T-helper 2 cell treated with Interferon-gamma antibody and Interleukin-4, amounts not matched to agents 100 ng/mL and 5 ng/mL, for 36 hours (primary cell): ENCODE data around the gene RND1. TPM values are rescaled to one million over a fixed set of nuclear protein-coding genes. Genes with fewer than 3 reads are reported as not detected.

Experiments used
- intact Hi-C: fragments of 100-400 bp; cut with micrococcal nuclease; formaldehyde crosslinking; loops from one replicate; pipeline ENCODE4 v1.15.1; 2023
- total RNA-seq: library from RNA; stranded (reverse); gene quantifications from 2 replicates; pipeline ENCODE4 v1.2.3, GENCODE V29; 2022

The RND1 gene
- total RNA-seq, 1 donor from 2014 or later = 1.6 TPM

- intact Hi-C loops = no loop called here
Observed at GRCh38 chr12:48828841-48829575, 36.7 kb downstream of the RND1 start.

DNA sequence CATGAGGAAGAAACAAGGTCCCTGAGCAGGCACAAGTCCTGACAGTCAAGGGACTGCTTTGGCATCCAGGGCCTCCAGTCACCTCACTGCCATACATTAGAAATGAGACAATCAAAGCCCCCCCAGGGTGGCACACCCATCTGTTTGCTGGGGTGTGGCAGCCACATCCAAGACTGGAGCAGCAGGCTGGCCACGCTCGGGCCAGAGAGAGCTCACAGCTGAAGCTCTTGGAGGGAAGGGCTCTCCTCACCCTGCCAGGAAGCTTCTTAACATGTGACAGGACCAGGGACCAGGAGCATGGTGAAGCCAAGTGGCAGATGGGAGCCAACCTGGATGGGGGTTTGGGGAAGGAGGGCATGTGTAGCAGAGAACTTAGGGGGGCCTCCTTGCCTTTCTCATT is 37.4 kb downstream of the RND1 start:
- intact Hi-C loops = no loop called here

GRCh38 chr12:48827513-48828096 is 38.1 kb downstream of the RND1 start:
- intact Hi-C loops = no loop called here

GRCh38 chr12:48827026-48827425 is 38.6 kb downstream of the RND1 start:
- intact Hi-C loops = no loop called here

- intact Hi-C loops = no loop called here
Observed at GRCh38 chr12:48826209-48826855, 39.3 kb downstream of the RND1 start.

DNA sequence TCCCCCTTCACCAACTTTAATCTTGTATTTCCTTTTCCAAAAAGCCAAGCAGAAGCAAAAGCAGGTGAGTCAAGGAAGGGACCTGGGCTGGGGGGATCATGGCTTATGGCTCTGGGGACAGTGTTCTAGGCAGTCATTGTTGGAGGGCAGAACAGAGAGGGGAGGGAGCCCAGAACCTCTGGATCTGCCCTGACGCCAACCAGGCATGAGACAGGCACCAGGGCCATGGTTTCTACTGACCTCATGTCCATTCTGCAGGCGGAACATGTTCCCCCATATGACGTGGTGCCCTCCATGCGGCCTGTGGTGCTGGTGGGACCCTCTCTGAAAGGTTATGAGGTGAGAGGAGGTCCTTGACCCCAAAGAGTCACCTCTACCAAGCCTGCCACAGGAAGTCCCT is 40.8 kb downstream of the RND1 start:
- intact Hi-C loops = no loop called here

DNA sequence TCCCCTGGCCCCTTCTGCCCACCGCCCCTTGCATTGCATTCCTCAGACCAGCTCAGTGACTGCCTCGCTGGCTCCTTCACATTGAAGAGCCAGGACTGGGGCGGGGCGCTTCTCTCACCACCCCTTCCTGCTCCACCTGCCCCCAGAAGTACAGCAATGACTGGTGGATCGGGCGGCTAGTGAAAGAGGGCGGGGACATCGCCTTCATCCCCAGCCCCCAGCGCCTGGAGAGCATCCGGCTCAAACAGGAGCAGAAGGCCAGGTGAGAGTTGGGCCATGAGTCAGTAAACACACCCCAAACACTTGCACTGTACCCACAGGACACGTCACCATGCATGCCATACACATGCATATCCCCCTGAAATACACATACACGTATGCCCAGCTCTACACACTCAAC is 41.6 kb downstream of the RND1 start:
- intact Hi-C loops = no loop called here

- intact Hi-C loops = no loop called here
Observed at GRCh38 chr12:48823281-48823680, 42.4 kb downstream of the RND1 start.

DNA sequence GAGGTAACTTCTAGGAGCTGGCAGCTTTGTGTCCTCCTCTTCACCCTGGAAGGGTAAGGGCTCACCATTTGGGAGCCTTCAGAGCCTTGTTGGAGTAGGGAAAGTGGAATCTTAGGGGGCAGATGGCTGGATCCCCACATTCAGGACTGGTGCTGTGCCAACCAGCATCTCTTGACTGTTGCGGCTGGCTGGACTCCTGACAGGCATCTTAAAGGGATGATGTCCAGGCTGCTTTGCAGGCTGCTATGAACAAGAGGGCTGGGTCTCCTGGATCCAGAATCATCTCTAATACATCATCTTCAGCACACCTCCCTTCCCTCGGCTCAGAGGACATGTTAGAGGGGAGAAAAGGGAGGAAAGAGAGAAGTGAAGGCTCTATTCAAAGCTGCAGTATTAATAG is 43.0 kb downstream of the RND1 start:
- intact Hi-C loops = no loop called here

GRCh38 chr12:48822139-48822538 is 43.5 kb downstream of the RND1 start:
- intact Hi-C loops = no loop called here

DNA sequence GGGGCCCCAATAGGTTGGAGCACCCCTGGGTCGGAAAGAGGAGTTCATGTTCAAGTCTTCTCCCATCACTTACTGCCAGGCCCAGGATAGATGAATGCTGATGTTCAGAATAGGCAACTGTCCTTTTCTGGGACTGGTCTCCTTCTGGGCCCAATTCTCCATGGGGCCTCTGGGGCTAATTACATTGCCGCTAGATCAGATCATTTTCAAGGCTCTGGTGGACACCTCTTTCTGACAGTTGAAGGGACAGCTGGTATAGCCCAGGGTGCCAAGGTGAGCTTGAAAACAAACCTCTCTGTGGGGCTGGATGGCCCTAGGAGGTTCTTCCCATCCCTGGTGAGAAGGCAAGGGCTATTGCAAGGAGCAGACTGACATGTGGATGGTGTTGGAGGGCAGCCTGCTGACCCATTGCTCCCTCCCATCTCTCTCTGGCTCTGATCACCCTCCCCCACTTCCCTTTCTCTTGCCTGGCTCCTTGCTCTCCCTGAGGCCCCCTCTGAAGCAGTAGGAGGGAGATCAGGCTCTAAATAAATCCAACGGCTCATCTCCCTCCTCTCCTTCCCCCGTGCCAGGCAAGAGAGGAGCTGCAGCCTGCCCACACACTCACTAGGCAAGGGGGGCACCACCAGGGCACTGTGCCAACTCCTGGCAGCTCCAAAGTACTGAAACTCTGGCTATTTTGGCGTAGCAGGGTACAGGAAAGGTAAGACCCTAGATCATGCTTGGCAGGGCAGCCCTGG is 45.5 kb downstream of the RND1 start:
- intact Hi-C loops = no loop called here

DNA sequence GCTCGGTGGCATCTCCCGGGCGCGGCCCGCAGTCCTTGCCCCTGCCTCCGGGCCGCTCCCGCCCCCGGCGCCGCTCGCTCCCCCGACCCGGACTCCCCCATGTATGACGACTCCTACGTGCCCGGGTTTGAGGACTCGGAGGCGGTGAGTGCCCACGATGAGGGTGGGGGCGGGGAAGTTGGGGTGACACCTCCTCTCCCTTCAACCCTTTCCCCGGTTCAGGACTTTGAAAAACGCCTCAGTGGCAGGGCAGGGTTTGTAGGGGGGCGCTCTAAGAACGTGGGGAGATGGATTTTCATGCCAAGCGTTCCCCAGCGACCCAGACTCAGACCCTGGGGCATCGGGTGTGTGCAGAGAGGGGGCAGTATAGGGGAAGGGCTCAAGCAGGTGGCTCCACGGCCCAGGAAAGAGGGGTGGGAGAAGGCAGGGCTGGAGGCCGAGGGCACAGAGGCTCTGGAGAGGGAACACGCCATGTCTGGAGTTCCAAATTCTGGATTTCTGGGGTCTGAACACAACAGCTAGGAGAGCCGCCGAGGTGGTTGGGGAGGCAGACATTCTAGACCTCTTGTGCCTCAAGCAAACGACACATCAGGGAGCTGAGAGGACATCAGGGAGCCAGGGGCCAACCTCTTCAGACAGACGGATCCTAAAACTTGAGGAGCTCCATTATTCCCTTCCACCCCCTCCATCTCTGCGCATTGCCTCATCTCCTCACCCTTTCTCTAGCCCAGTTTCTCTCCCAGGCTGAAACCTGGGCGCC is 46.7 kb downstream of the RND1 start:
- intact Hi-C loops = loop anchor here (1.0 kb wide), 1 partner anchor 33 kb away; the partner anchor contains the start of gene DDX23

DNA sequence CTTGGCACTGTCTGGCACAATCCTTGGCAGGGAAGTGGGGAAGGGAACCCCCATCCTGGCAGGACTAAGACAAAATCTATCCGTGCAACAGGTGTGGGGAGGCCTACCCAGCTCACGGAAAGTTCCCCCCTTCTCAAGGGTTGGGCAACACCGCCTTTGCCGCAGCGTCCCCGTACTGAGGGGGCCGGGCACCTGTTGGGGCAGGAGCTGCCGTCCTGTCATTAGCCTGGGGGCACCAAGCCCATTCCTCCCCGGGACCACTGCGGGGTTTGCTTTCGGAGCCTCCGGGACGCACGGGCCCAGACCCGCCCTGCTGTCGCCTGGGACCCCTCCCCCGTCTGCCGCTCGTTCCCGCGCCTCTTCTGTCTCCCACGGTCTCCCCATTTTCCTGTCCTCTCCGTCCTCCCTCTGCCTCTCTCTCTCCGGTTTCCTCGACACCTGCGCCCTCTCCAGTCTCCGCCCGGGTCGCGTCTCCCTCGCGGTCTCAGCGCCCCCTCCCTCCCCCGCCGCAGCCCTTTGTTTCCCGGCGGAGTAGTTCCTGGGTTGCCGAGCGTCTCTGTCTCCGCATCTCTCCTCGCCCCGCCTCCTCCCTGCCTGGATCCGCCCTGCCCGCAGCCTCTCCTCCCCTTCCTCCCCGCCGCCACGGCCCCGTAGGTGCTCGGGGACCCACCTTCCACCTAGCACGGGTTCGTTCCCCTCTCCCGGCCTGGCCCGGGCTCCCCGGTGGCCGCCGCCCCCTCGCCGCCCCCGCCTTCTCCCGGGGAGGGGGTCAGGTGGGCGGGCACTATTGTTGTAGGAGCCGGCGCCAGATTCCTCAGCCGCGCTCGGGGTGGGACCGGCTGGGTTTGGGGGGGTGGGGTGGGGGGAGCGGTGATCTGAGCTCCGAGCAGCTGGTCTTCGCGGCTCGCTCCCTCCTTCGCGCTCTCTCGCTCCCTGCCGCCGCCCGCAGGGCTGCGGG is 47.5 kb downstream of the RND1 start, which contains the start of gene CACNB3:
Gene CACNB3 (plus strand): TSS at position 624 of the 958 bp plus-strand sequence. CDS start 434 bp downstream, outside the sequence.
- intact Hi-C loops = loop anchor here (1.0 kb wide), 1 partner anchor 34 kb away; the partner anchor contains the start of gene DDX23

GRCh38 chr12:48816143-48816854 is 49.4 kb downstream of the RND1 start:
- intact Hi-C loops = no loop called here

DNA sequence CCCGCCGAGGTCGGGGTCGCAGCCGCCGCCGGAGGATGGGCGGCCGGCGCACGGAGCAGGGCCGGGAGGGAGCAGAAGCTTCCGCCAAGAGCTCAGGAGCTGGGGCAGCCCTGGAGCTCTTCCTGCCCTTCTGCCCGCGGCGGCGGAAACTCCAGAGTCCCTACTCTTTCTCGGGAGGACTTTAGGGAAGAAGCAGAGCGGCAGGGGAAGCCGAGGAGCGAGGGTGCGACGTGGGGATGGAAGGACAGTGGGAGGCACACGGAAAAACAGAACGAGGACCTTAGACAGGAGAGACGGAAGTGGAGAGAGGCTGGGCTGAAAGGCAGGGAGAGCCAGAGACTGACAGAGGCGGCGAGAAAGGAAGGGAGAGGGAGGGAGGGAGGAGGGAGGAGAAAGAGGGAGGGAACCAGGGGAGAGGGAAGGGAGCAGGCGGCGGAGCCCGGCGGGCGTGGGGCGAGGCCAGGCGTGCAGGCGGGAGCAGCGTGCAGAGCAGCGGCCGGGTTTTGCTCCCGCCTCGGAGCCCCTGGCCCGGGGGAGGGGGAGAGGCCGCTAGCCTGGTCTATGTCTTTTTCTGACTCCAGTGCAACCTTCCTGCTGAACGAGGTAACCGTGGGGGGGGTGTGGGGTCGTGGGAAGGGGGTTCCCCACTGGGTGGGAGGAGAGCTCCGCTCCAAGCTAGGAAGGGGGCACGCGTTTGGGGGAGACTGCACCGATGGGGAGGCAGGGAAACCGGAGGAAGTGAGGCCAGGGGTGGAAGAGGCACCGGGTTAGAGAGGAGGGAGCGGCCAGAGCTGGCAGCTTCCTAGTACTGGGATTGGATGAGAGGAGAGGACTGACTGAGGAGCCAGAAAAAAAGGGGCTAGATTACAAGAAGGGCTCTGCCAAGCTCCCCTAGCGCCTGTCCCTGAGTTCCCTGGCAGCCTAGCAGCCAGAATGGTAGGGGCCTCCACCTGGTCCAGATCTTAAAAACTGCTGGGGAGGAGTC is 50.3 kb downstream of the RND1 start:
- intact Hi-C loops = no loop called here

DNA sequence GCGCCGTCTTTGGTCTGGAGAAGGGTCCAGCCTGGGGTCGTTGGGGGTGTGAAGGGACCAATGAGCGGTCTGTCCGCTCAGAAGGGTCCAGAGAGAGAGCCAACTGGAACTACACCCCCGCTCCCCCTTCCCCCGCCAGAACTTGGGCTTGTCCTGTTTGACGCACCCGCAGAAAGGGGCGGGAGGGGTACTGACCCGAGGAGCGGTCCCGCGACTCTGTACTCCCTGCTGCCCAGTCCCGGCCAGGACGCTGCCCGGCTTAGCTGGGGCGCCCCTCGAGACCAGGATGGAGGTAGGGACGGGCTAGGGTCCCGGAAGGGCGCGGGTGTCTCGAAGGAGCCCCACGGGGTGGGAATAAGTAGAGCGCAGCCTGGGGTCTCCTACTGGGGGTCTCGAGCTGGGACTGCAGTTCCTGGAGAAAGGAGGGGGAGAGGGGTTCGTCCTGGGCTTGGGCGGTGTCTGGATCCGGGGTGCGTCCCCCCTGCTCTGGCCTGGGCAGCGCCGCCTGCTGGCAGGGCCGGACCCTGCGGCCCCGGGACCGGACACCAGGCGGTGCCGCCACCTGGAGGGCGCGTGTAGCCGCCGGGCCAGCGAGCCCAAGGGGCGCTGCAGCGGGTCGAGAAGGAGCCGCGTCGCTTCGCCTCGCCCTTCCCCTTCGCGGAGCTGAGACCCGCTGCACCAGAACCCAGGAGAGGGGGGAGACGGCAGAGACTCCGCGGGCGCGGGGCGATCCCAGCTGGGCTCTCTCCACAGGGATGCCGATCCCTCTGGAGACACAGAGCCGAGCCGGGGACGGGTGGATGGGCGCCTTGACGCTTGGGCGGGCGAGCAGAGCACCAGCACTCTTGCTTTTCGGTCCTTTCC is 51.2 kb downstream of the RND1 start:
- intact Hi-C loops = loop anchor here (1.0 kb wide), 1 partner anchor 98 kb away; the partner anchor contains the start of gene CCNT1
